NCI-H2029 treated with DMSO at 0.1 percent for 48 hours (cell line): ENCODE measurements around the gene CNPPD1.
A peak's percentile ranks its signal among the peaks of the same experiment; 100 is the strongest.

Source experiments
- DNase-seq: peaks from one replicate; lab custom pipeline; 2025; lab: John Stamatoyannopoulos, UW

Gene CNPPD1

GRCh38 chr2:219176818-219177551, at the start of gene CNPPD1:
CNPPD1 (minus strand) TSS chr2:219176925; CDS start chr2:219176828, 97 bp downstream.
- peak; percentile 70 for DNase-seq

DNA sequence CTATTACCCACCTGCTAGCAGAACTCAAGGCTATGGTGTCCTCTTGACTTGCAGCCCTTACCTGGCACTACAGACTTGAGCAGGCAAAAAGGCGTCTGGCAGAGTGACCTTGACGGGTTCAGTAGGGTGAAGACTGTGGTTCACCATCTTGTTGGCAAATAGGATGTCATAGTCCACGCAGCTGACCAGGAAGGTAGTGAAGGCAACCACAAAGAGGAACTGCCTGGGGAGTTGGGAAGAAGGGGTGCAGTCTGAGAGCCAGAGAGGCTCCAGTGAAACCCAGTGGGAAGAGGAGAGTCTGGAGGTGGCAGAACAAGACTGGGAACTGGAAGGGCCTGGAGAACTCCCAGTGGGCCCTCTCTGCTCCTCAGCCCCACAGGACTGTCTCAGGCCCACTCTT, 48.6 kb upstream of the CNPPD1 start:
- no peak for DNase-seq

DNA sequence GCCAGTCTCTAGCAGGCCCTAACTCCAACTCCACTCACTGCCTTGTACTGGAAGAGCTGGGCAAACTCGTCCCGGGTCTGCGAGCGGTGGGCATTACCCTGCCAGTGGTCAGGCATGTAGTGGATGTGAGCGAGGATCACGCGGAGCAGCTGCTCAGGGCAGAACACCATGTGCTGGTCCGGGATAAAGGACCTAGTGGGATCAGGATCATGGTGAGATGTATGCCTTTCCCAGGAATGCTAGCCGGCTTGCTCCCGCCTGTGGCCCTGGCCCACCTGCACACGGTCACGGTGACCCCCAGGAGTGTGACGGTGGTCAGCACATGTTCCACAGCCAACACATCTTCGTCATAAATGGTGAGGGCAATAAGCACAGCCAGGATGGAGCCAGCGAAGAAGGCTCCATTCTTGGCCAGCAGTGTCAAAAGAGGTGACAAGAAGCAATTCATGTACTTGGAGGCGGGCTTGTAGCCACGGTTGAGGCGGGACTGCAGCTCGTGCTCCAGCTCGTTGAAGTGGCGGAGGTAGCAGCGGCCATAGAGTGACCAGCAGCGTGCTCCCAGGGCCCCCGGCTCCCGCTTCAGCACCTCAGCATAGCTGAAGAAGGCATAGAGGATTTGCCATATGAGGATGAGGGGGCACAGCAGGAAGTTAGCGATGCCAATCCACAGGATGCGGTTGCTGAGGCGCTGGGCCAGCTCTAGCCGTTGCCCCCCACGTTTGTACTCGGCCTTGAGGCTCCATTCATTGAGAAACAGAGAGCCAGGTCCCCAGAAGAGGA, 47.3 kb upstream of the CNPPD1 start:
- DNase-seq = no peak

DNA sequence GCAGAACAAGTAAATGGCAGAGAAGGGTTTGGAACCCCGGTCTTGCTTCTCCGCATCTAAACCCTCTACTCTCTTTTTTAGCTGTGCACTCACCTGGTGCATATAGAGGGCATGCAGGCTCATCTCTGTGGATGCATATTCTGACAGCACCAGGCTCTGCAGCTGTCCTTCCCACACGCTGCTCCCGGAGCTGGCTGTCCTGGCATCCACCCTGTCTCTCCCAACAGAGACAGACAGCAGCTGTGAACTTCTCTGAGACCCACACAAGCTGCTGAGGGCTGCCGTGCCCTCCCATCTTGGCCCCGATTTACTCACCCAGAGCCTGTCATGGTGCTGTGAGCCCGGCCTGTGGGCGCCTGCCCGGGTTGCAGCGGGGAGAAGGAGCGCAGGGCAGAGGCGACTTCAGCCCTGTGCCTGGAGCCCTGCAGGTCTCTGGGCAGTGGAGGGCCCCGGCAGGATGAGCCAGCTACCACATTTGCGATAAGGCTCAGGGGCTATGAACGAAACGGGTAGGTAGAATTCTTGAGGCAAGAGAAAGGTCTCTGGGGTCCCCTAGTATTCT, 45.3 kb upstream of the CNPPD1 start:
- no peak for DNase-seq

GRCh38 chr2:219220652-219221402, 44.1 kb upstream of the CNPPD1 start:
- DNase-seq = no peak

DNA sequence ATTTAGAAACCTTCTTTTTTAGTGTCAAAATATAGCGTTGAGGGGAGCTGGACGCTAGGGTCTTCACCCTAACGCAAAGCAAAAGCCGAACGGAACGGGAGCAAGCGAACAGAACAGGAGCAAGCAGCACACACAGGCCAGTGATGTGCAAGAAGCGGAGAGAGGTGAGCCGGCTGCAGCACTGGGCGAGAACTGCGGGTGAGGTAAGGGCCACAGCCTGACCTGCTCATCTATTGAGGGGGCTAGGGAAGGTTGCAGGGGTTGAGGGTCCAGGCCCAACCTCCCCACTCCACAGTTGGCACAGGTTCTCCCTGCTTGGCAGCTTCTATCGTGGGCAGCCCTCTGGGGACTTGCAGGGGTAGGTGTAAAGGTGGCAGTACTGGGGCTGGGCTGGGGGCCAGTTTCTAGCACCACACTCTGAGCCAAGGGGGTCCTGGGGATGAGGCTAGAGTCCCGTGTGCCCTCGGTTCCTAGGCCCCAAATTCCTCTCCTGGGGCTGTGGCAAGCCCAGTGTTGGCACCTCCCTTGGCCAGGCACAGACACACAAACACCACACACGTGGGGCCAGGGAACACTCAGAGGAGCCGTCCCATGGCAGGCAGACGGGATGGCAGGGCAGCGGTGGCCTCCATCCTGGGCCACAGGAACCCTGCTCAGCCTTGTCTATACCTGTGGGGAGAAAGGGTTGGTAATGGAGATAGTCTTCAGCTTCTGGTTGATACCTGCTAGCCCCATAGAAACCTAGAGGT, 43.2 kb upstream of the CNPPD1 start:
- DNase-seq = no peak

DNA sequence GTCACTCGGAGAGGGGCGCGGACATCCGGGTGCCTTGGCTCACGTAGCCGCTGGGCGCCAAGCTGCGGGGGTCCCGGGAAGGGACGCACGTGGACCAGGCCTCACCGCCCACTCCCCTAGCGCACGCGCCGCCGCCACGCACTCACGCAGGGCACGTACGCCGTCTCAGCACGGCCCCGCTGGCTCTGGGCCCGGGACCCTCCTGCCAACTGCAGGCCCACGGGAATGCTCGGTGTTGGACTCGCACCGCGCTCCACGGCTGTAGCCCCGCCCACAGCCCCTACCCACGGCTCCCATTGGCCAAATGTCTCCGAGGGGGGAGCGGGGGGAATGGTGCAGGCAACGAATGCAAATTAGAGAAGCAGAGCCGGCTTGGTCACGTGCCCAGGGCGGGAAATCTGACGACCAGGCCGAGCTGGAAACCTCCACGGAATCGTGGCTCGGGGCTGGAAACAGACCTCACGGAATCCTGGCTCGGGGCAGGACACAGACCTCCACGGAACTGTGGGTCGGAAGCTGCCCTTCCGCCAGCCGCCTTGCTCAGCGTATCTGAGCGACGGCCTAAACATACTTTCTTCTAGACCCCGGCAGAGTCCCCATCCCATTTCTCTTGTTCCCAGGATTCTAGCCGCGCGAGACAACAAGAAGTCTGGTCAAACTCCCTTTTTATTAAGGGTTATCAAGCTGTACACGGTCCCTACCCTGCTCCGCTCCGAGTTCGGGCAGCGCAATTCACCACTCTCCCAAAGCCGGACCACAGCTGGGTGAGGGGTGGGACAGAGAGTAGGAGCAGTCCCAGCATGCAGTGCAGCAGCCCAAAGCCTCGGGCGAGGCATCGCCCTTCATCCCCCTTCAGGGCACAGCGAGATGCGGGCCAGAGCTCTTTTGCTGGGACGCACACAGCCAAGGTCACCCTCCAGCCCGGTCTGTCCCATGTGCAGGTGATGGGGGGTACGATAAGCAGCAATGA, 42.3 kb upstream of the CNPPD1 start, which contains the start of gene ABCB6:
ABCB6 (minus strand) TSS at position 227 of the 970 bp plus-strand sequence. CDS start 285 bp downstream, outside the sequence.
- DNase-seq = peak; percentile 62

DNA sequence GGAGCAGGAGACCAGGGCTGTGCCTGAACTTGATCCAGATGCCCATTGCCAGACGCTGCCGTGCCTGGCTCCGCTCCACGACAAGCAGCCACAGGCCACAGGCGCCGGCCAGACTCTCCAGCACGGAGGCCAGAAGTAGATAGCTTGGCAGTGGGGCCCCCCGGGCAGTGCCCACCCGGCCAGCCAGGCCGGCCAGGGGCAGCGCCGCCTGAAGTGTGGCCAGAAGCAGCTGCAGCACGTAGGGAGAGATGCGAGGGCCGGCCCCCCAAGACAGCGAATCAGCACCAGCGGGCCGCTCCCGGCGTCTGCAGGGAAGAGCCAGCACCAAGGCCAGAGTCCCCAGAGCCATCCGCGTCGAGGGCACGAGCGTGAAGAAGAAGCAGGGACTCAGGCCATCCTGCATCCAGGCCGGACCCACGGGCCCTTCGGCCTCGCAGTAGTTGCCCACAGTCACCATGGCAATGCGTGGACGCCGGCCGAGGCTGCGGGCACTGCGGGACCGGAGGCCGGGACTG, 41.5 kb upstream of the CNPPD1 start:
- peak; percentile 62 for DNase-seq

GRCh38 chr2:219216535-219216915, 39.8 kb upstream of the CNPPD1 start:
- DNase-seq = no peak

GRCh38 chr2:219215871-219216534, 39.3 kb upstream of the CNPPD1 start:
- DNase-seq = no peak

GRCh38 chr2:219214786-219215185, 38.1 kb upstream of the CNPPD1 start:
- no peak for DNase-seq

GRCh38 chr2:219214141-219214540, 37.4 kb upstream of the CNPPD1 start:
- DNase-seq = no peak

GRCh38 chr2:219213486-219214071, 36.9 kb upstream of the CNPPD1 start:
- DNase-seq = peak; percentile 56

DNA sequence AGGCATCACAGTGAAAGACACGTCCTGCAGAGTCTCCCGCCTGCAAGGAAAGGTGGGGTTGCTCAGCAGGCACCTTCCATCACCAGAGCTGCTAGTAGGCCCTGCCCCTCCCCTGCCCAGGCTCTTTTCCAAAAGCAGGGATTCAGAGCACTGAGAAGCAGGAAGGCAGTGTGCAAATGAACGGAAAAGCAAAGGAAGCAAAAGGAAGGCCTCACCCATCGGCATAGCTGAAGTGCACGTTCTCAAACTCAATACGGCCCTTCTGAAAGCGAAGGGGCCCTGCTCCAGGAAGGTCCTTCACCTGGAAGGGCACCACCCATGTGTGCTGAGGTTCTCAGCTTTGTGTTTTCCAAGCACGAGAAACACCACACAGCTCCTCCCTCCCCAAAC, 36.3 kb upstream of the CNPPD1 start:
- no peak for DNase-seq

DNA sequence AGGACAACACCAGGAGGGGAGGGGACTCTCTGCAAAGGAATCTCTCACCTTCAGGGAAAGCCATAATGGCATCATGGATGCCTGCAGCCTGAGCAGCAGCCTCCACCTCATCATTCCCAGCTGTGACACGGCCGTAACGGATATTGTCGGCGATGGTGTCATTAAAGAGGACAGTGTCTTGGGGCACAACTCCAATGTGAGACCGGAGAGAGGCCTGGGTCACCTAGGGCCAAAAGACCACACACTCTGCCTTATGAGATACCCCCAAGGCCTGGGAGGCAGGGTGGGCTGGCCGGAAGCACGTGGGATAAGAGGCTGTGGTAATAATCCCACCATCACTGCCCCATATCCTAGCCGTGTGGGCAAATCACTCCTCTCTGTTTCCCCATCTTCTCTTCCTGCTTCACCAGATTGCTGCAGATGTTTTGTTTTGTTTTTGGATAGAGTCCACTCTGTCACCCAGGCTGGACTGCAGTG, 34.2 kb upstream of the CNPPD1 start:
- no peak for DNase-seq

DNA sequence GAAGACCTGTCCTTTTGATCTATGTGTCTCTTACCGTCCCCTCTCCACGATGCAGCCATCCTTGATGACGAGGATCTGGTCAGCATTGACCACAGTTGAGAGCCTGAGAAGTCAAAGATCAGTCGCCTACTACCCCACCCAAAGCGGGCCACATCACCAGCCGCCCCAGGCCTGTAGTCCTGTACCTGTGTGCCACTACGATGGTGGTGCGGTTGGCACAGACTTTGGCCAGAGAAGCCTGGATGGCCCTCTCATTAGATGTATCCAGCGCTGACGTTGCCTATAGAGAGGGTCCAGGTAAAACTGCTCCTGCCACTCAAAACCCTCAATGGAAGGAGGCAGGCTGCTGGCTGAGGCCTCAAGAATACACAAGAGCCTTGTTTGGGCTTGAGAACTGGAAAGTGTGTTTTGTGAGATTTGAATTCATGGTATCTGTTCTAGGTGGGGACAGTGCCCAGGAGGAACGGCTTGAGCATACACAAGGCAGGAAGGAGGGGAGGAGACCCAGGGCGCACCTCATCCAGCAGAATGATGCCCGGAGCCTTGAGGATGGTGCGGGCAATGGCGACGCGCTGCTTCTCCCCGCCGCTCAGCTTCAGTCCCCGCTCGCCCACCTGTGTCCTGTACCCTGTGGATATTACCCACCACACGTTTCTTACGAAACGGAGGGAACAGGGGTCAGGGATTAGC, 33.6 kb upstream of the CNPPD1 start:
- no peak for DNase-seq

DNA sequence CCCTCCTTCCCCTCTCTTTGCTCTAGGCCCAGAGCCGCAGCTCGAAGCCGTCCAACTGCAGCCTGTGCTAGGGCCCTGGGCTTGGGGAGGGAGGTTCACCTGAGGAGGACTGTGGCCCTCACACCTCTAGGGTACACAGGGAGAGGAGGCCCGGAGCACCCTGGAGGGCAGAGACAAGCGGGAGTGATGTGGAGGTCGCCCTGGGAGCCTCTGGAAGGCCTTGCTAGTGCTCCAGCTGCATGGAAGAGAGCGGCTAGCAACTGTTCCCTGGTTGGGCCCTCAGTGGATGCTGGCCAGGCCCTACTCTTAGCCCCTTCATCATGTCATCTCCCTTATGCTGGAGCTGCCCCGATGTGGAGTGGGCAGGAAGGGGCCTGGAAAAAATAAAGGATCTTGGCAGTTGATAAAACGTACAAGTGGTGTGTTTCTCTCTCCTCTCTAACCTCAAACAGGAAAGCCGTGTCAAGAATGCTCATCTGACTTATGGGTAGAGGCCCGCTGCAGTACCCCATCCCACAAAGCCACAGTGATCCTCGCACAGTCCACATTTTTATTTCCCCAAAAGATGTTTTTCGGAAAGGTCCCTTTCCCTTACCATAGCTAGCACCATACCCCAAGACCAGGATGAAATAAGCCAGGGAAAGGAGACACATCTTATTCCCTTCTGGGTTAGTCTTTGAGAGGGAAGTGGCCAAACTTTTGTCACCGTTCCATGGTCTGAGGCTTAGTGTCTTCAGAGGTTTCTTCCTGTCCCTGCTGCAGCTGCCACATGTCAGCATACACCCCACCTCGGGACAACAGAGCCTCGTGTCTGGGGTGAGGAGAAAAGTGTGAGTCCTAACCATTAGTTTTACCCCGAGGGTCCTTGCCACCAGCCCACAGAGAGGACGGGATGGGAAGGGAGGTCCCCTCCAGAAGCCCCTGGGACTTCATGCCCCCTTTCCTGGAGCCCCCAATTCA, 32.8 kb upstream of the CNPPD1 start:
- DNase-seq = no peak
